Ishikawa (cell line): ENCODE data around the gene MUC2.

Source experiments
- CEBPB ChIP-seq: IDR thresholded peaks from 2 replicates; pipeline ENCODE4 v1.6.1; 2012
- CREB1 ChIP-seq: IDR thresholded peaks from 2 replicates; pipeline ENCODE4 v1.6.1; 2012; ENCODE audit warnings: low read depth
- EGR1 ChIP-seq: IDR thresholded peaks from 2 replicates; pipeline ENCODE4 v1.6.1; 2012
- EP300 ChIP-seq: IDR thresholded peaks from 2 replicates; pipeline ENCODE4 v1.6.1; 2012; ENCODE audit warnings: borderline replicate concordance
- FOXM1 ChIP-seq: IDR thresholded peaks from 2 replicates; pipeline ENCODE4 v1.6.1; 2012; ENCODE audit warnings: low read depth, borderline replicate concordance
- MAX ChIP-seq: IDR thresholded peaks from 2 replicates; pipeline ENCODE4 v1.6.1; 2012
- NFIC ChIP-seq: IDR thresholded peaks from 2 replicates; pipeline ENCODE4 v1.6.1; 2012
- RAD21 ChIP-seq: IDR thresholded peaks from 2 replicates; pipeline ENCODE4 v1.6.1; 2012; ENCODE audit warnings: low read depth
- REST ChIP-seq: IDR thresholded peaks from 2 replicates; pipeline ENCODE4 v1.6.1; 2012; ENCODE audit warnings: low read depth, mild to moderate bottlenecking
- TAF1 ChIP-seq: IDR thresholded peaks from 2 replicates; pipeline ENCODE4 v1.6.1; 2012; ENCODE audit warnings: low read depth, mild to moderate bottlenecking
- TCF12 ChIP-seq: IDR thresholded peaks from 2 replicates; pipeline ENCODE4 v1.6.1; 2012; ENCODE audit warnings: low read depth
- TEAD4 ChIP-seq: IDR thresholded peaks from 2 replicates; pipeline ENCODE4 v1.6.1; 2012
- USF1 ChIP-seq: IDR thresholded peaks from 2 replicates; pipeline ENCODE4 v1.6.1; 2012
- YY1 ChIP-seq: IDR thresholded peaks from 2 replicates; pipeline ENCODE4 v1.6.1; 2012; ENCODE audit warnings: low read depth
- ZBTB7A ChIP-seq: IDR thresholded peaks from 2 replicates; pipeline ENCODE4 v1.6.1; 2012; ENCODE audit warnings: low read depth

The MUC2 gene

GRCh38 chr11:1030556-1030955 is 44.1 kb upstream of the MUC2 start:
- no peak for TF ChIP-seq FOXM1
- no peak for TF ChIP-seq TEAD4
- TF ChIP-seq USF1: no peak
- TF ChIP-seq RAD21: no peak
- TF ChIP-seq CREB1: no peak
- TF ChIP-seq YY1: no peak
- no peak for TF ChIP-seq ZBTB7A
- TF ChIP-seq MAX: no peak
- TF ChIP-seq NFIC: no peak
- no peak for TF ChIP-seq TCF12
- TF ChIP-seq CEBPB: no peak
- TF ChIP-seq REST: no peak
- no peak for TF ChIP-seq EP300
- no peak for TF ChIP-seq EGR1
- TF ChIP-seq TAF1: no peak

- TF ChIP-seq EGR1 (no peak), TAF1 (no peak), EP300 (no peak), USF1 (no peak), YY1 (no peak), RAD21 (no peak), ZBTB7A (no peak), MAX (no peak), TCF12 (no peak), NFIC (no peak), FOXM1 (no peak), CREB1 (no peak), TEAD4 (no peak), REST (no peak), CEBPB (no peak)
Observed at GRCh38 chr11:1031121-1031899, 43.4 kb upstream of the MUC2 start.

GRCh38 chr11:1032310-1032891 is 42.3 kb upstream of the MUC2 start:
- TF ChIP-seq ZBTB7A: no peak
- no peak for TF ChIP-seq CEBPB
- no peak for TF ChIP-seq TAF1
- no peak for TF ChIP-seq MAX
- TF ChIP-seq FOXM1: no peak
- TF ChIP-seq NFIC: no peak
- TF ChIP-seq USF1: no peak
- no peak for TF ChIP-seq REST
- no peak for TF ChIP-seq EGR1
- TF ChIP-seq EP300: no peak
- TF ChIP-seq YY1: no peak
- no peak for TF ChIP-seq RAD21
- no peak for TF ChIP-seq TEAD4
- TF ChIP-seq CREB1: no peak
- TF ChIP-seq TCF12: no peak
